Uterus (tissue), 4 donors: Measurements from ENCODE around the gene MUSTN1. TPM values are rescaled to one million over a fixed set of nuclear protein-coding genes. Genes with fewer than 3 reads are reported as not detected.

Experiments used
- DNase-seq, 2 donors: peaks; one replicate each; pipeline ENCODE4 v3.0.0-alpha.2; 2019 to 2020
- H3K27ac ChIP-seq, 2 donors: fragments of 200-600 bp; sonication (generic); 1 replicate in 1 of 2; 2 replicates in 1 of 2; pipeline ENCODE4 v1.5.1; 2016 to 2018
- H3K27me3 ChIP-seq, 2 donors: fragments of 200-600 bp; sonication (generic); one replicate each; pipeline ENCODE4 v1.5.1; 2018 to 2019; ENCODE audit warnings: control low read depth in 1 of 2
- H3K36me3 ChIP-seq, 2 donors: fragments of 200-600 bp; sonication (generic); one replicate each; pipeline ENCODE4 v1.5.1; 2019; ENCODE audit warnings: control low read depth in 1 of 2
- H3K4me1 ChIP-seq, 2 donors: fragments of 200-600 bp; sonication (generic); one replicate each; pipeline ENCODE4 v1.5.1; 2018 to 2019; ENCODE audit warnings: control low read depth in 1 of 2
- H3K4me3 ChIP-seq, 2 donors: fragments of 200-600 bp; sonication (generic); 1 replicate in 1 of 2; 2 replicates in 1 of 2; pipeline ENCODE4 v1.5.1; 2018 to 2019; ENCODE audit warnings: mild to moderate bottlenecking in 1 of 2
- H3K9me3 ChIP-seq, 2 donors: fragments of 200-600 bp; sonication (generic); one replicate each; pipeline ENCODE4 v1.5.1; 2019; ENCODE audit warnings: control low read depth in 1 of 2
- POLR2A ChIP-seq, 2 donors: fragments of 450-650 bp; IDR thresholded peaks; one replicate each; pipeline ENCODE4 v1.6.1; 2016; ENCODE audit warnings: antibody characterized with exemption in 2 of 2, mild to moderate bottlenecking in 1 of 2, moderate library complexity in 1 of 2
- intact Hi-C: fragments of 100-400 bp; cut with DNase I; formaldehyde crosslinking; loops from one replicate; pipeline ENCODE4 v1.15.1; 2023; ENCODE audit warnings: low total_unique reads
- total RNA-seq, 4 donors: library from RNA; depleted of rRNA in 3 of 4; stranded (reverse); fragments of >200 nt in 3 of 4; gene quantifications; one replicate each; pipeline versions ENCODE4 v1.1.0 to v1.2.4, GENCODE V29; 2014 to 2023
- TF ChIP-seq, protein P1 (sequence below), 4 experiments: fragments of 200-600 bp in 2 of 4; fragments of 450-650 bp in 2 of 4; sonication (generic) in 2 of 4; IDR thresholded peaks; one replicate each; pipeline ENCODE4 v1.5.1; 2016 to 2019; ENCODE audit warnings: antibody characterized with exemption in 4 of 4, mild to moderate bottlenecking in 2 of 4, moderate library complexity in 1 of 4
- donor health status: DM: yes; HTN: yes; CAD: no.

The MUSTN1 gene
- total RNA-seq, 4 donors from 2014 or later, result 1.8 to 35.2 (median 8.7) TPM; not detected in 1

DNA sequence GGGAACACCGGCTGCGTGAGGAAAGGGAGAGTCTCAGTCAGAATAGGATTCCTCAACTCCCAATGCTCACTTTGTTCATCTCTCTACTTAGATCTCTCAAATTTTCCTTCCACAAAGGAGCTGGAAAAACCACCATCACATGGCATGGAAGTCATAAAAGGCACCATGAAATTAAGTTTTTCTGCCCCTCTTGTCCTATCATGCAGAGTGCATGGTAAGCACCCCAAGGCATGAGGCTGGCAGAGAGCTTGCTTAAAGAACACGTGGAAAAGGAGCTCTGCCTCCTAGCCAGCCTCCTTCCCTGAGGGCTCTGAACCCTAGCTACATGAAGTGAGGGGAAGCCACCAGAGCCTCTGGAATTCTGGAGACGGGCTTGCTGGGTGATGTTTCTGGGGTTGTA lies 44.8 kb upstream of the MUSTN1 start:
- no peaks in the 10 kb centered on the region for H3K9me3 ChIP-seq
- H3K27me3 ChIP-seq, result no peaks in the 10 kb centered on the region
- H3K27ac ChIP-seq, result no peak overlapping the region
- H3K4me3 ChIP-seq, result no peak overlapping the region
- H3K36me3 ChIP-seq, result no peaks in the 10 kb centered on the region
- H3K4me1 ChIP-seq, result no peaks in the 10 kb centered on the region
- no peak for TF ChIP-seq POLR2A (IDR thresholded peaks at IDR 0.05)
- TF ChIP-seq, protein P1, sequence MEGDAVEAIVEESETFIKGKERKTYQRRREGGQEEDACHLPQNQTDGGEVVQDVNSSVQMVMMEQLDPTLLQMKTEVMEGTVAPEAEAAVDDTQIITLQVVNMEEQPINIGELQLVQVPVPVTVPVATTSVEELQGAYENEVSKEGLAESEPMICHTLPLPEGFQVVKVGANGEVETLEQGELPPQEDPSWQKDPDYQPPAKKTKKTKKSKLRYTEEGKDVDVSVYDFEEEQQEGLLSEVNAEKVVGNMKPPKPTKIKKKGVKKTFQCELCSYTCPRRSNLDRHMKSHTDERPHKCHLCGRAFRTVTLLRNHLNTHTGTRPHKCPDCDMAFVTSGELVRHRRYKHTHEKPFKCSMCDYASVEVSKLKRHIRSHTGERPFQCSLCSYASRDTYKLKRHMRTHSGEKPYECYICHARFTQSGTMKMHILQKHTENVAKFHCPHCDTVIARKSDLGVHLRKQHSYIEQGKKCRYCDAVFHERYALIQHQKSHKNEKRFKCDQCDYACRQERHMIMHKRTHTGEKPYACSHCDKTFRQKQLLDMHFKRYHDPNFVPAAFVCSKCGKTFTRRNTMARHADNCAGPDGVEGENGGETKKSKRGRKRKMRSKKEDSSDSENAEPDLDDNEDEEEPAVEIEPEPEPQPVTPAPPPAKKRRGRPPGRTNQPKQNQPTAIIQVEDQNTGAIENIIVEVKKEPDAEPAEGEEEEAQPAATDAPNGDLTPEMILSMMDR (IDR thresholded peaks at IDR 0.05), result no peak
- DNase-seq, result no peak
- intact Hi-C loops, result no loop called here

DNA sequence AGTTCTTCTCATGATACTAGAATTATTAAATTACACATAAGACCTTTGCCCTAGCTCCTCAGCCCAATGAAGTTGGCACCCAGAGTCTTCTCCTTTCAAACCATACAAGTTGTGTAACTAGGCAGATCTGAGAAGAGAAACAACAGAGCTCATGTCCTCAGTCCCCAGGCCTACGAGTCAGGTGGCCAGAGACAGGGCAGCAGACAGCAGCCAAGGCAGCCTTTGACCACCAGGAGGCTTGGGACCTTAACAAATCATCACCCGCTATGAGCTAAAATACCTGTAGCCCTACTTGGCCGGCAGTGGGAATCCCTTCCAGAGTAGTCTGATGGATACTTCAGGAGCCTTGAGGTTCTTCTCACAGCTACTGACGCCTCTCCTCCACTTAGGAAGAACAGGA lies 44.3 kb upstream of the MUSTN1 start:
- H3K4me1 ChIP-seq, result no peaks in the 10 kb centered on the region
- no peak for DNase-seq
- no peak overlapping the region for H3K27ac ChIP-seq
- H3K27me3 ChIP-seq, result no peaks in the 10 kb centered on the region
- no peak overlapping the region for H3K4me3 ChIP-seq
- no peak for TF ChIP-seq POLR2A (IDR thresholded peaks at IDR 0.05)
- TF ChIP-seq, protein P1 (IDR thresholded peaks at IDR 0.05), result no peak
- no peaks in the 10 kb centered on the region for H3K36me3 ChIP-seq
- H3K9me3 ChIP-seq, result no peaks in the 10 kb centered on the region
- intact Hi-C loops, result no loop called here

DNA sequence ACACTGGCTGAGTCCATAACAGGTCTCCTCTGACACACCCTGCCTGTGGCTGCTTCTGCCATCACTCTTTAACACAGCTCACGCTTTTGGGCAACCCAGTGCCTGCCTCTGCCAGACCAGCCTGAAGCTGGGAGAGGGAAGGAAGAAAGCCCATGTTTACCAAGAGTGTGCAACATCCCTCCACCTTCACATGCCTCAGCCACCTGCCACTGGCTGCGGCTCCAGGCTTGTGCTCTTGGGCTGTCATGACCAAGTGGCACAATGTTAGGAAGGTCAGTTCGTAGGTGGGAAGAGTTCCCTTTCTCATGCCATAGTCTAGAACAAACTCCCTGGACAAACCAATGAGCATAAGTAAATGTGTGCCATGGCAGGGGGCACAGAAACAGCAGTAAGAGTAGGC lies 42.3 kb upstream of the MUSTN1 start:
- no peaks in the 10 kb centered on the region for H3K36me3 ChIP-seq
- TF ChIP-seq, protein P1 (IDR thresholded peaks at IDR 0.05), result no peak
- TF ChIP-seq POLR2A (IDR thresholded peaks at IDR 0.05), result no peak
- no peak for DNase-seq
- no peak overlapping the region for H3K4me3 ChIP-seq
- no peaks in the 10 kb centered on the region for H3K27me3 ChIP-seq
- no peaks in the 10 kb centered on the region for H3K9me3 ChIP-seq
- H3K27ac ChIP-seq, result no peak overlapping the region
- no peaks in the 10 kb centered on the region for H3K4me1 ChIP-seq
- intact Hi-C loops, result no loop called here

DNA sequence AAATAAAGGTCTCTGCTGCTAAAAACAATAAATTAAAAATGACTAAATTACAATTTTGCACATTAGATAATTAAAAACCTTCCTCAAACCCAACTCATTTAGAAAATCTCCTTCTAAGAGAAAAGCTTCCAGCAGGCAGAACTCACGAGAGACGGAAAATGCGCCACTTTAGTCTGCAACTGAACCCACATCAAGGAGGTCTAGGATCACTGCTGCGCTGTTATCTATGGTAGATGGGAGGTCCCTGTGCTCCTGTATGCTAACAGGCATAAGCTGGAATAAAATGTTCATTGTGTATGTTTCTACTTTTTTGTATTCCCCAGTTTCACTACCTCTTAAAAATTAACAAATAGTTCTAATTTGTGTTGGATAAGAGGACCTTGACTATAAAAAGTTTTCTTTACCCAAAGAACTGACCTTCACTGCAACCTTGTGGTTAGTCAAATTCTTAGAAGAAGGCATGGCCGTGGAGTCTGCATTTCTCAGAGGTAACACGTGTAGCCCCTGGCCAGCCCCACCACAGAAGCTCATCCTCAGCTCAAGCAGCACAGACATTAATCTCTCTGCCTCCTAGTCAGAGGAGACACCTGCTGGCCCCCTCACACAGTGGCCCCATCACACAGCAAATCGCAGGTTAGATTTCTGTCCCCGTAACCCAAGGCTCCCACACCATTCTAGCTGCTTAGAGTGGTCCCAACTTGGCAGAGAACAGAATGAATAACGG lies 40.2 kb upstream of the MUSTN1 start:
- H3K9me3 ChIP-seq, result no peaks in the 10 kb centered on the region

DNA sequence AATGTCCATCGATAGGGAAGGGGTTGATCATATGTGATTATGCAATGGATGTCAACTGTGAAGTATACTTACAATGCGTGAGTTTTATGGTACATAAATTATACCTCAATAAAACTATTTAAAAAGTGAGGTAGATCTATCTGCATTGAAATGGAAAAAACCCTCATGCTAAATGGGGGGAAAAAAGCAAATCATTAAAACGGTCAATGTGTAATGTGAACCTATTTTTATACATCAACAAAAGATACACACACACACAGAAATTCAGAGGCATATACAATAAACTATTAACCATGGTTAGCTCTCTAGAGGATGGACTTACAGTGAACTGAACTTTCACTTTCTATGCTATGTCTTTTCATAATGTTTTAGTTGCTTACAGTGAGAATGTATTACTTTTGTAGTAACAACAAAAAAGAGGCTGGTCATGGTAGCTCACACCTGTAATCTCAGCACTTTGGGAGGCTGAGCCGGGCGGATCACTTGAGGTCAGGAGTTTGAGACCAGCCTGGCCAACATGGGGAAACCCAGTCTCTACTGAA lies 39.4 kb upstream of the MUSTN1 start:
- H3K4me3 ChIP-seq, result no peak overlapping the region
- no peaks in the 10 kb centered on the region for H3K9me3 ChIP-seq
- DNase-seq, result no peak
- H3K4me1 ChIP-seq, result no peaks in the 10 kb centered on the region
- no peak overlapping the region for H3K27ac ChIP-seq
- intact Hi-C loops, result no loop called here
- no peaks in the 10 kb centered on the region for H3K36me3 ChIP-seq
- H3K27me3 ChIP-seq, result no peaks in the 10 kb centered on the region
- TF ChIP-seq POLR2A (IDR thresholded peaks at IDR 0.05), result no peak
- TF ChIP-seq, protein P1 (IDR thresholded peaks at IDR 0.05), result no peak

More for the DNA sequence above, 40.2 kb upstream of the MUSTN1 start:
- H3K4me1 ChIP-seq, result no peaks in the 10 kb centered on the region
- no peak overlapping the region for H3K4me3 ChIP-seq
- no peak overlapping the region for H3K27ac ChIP-seq
- H3K27me3 ChIP-seq, result no peaks in the 10 kb centered on the region
- TF ChIP-seq, protein P1 (IDR thresholded peaks at IDR 0.05), result no peak
- no peak for TF ChIP-seq POLR2A (IDR thresholded peaks at IDR 0.05)
- H3K36me3 ChIP-seq, result no peaks in the 10 kb centered on the region
- DNase-seq, result no peak
- intact Hi-C loops, result no loop called here
